NCI-H2081 treated with DMSO at 0.1 percent for 48 hours (cell line): ENCODE measurements around the gene PTX4.

ENCODE experiments used
- DNase-seq: peaks from one replicate; lab custom pipeline; 2025; lab: John Stamatoyannopoulos, UW

PTX4 gene

GRCh38 chr16:1459967-1460366, 28.8 kb downstream of the PTX4 start:
- DNase-seq, result no peak

DNA sequence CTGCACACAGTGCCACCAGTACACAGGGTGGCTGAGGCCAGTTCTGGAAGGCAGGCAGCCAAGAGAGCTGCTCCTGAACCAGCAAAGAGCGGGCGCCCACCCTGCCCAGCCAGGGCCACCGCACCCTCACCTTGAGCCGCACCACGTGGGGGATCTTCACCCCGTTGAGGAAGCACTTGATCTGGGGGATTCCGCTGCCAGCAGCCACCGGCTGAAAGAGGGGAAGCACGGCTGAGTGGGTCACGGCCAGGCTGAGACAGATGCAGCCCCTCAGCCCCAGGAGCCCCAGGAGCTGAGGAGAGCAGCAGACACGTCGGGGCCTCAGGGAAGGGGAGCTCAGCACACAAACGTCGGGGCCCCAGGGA, 29.8 kb downstream of the PTX4 start:
- DNase-seq, result no peak

DNA sequence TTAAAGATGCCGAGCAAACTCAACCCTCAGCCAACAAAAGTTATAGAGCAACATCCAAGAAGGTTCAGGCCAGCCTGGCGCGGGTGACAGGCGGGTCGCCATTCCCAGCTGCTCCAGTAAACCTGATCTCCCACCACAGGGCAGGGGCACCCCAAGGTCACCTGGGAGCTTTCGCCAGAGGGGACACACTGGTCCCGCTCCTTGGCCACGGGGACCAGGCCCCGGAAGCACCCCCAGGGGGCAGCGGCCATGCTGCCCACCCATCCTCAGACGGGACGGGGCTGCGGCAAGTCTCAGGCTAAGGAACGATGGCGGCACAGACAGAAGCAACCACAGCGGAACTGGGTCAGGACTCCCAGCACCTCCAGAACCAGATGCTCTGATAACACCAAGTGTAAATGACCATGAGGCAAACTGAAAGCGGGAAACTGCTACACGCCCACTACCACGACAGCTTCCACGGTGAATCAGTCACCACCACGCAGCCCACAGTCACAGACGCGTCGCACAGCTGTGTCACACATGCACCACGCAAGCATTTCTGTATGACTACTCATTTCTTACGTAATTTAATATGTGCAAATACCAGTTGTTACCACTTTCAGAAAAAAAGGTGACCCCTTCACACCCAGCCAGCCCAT, 30.3 kb downstream of the PTX4 start:
- DNase-seq, result no peak

- no peak for DNase-seq
These were observed 31.1 kb downstream of the PTX4 start for GRCh38 chr16:1457489-1458245.

DNA sequence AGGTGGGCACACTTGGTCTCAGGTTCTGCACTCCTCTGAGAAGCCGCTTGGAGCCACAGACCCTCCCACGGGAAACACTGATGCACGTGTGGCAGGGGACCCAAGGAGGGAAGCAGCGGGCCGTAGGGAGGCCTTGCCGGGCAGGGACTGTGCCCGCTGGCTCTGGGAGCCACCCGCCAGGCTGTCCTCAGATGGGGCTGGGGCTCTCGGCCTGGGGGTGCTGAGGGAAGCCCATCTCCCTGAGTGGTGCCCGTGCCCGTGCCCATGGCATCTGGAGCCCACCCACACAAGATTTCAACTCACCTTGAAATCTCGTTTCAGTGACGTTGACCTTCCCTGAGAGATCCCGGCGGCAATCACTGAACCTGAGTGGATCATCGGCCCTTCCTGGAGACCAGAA, 31.8 kb downstream of the PTX4 start:
- no peak for DNase-seq

DNA sequence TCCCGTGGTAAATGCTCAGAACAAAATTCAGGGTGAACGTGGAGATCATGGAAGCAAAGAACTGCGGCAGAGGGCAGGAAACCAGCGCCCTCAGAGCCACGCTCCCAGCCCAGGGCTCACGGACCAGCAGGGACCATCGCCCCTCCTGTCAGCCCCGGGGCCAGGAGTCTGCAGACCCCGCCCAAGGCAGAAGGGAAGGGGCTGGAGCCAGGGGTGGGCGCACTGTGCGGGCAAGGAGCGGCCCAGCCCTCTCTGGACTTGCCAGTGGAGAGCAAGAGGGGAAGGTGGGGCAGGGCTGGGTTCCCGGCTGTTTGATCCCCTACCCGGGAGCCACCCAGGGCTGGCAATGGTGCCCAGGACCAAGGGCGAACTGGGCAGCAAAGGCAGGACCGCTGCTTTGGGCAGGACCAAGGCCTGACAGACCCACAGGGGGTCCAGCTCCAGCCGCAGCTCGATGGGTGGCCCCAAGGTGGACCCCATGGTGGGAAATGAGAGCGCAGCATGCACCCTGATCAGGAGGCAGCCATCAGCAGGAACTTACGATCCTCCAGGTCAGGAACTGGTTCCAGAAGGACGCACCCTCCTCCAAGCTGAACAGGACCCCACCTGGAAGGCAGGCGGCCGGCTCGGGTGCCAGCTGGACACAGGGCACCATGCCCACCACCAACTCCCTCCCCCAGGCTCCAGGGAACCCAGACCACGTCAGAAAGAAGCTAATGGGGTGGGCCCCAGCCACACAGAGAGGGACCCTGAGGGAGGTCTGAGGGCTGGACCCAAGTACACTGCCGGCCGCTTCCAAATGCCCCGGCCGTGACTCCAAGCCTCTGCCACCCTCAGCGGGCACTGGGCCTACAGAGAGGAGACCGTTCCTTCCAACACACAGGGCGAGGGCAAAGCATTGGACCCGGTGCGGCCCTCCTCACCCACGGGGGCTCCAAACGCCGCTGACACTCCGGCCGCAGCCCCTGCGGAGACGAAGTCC, 33.3 kb downstream of the PTX4 start:
- DNase-seq, result no peak

GRCh38 chr16:1454561-1454960, 34.2 kb downstream of the PTX4 start:
- no peak for DNase-seq

DNA sequence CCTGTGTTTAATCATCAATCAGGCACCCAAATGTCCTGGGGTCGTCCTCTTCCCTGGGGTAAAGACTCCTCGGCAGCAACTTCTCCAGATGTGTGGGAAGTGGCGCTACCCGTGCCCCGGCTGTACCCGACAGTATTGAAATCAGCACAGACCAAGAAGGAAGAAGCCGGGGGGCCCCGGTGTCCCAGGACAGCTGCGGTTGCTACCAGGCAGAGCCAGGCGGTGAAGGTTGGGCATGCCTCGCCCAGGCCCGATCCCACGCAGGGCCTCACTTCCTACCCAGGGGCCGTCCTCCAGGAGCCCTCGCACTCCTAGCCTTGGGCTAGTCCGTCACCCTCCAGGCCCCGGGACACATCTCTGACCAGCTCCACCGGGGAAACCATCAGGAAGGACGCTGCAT, 35.4 kb downstream of the PTX4 start:
- no peak for DNase-seq

DNA sequence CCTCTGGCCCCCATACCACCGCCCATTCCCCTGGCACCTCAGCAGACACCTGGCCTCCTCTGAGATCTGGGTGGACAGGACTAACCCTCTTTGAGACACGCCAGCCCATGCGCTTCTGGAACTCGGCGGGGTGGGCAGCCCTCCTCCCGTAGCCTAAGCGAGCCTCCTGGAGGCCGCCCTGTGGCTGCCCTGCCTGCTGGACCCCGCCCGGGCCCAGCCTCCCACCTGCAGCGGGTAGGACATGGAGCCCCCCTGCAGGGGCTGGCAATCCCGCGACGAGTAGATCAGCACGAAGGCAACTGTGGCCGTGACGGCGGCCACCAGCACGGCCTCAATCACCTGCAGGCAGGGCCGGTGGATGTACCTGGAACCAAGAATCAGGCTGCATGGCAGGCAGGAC, 36.2 kb downstream of the PTX4 start:
- DNase-seq, result no peak

- no peak for DNase-seq
These were observed 36.9 kb downstream of the PTX4 start for GRCh38 chr16:1451702-1452392.

GRCh38 chr16:1450841-1451240, 37.9 kb downstream of the PTX4 start:
- DNase-seq, result no peak

- no peak for DNase-seq
These were observed 38.5 kb downstream of the PTX4 start for GRCh38 chr16:1450218-1450617.

GRCh38 chr16:1449201-1449788, 39.4 kb downstream of the PTX4 start:
- no peak for DNase-seq

- no peak for DNase-seq
These were observed 40.1 kb downstream of the PTX4 start for GRCh38 chr16:1448536-1449116.

DNA sequence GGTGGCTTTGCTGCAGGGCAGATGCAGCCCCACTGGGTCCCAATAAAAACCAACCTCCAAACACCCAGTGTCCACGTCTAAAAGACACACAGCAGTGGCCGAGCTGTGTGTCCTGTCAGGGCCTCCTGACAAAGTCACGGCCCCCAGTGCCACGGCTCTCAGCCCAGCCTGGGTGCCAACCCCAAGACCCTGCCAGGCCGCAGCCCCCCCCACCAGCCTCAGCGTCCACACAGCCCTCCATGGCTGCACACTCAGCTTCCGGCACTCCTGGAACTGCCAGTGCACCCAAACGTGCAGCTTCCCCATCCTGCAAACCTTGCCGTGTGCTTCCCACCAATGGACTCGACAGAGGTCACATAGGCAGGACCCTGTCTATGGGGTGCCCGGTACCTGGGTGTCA, 40.8 kb downstream of the PTX4 start:
- DNase-seq, result no peak

DNA sequence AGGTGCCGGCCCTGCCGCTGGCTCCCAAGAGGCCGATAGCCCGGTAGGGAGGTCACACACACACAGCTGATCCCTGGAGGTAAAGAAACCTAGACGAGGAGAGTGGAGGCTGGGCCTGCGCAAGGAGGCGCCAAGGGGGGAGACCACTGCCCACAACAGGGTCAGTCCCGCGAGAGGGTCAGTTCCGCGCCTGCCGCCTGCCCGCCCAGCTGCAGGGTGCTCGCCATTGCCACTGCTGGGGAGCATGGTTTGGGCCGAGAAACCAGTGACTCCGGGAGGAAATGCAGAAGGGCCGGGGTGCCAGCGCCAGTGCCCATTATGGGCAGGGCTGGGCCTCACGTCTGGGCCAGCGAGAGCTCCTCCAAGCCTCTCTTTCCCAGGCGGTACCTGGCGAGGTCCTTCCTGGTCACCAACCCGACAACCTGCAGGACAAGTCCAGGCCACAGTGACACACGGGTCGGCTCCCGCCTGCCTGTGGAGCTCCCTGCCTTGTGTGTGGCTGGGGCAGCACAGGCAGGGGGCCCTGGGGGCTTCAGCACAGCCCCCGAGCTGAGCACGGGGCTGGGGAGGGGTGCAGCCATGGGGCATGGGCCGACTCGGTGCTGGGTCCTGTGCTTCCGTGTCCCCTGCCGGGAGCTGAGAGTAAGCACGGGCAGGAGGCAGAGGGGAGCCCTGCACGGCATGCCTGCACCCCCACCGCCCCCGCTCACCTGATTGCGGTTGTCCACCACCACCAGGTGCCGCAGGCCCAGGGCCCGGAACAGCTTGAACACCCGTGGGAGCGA, 42.3 kb downstream of the PTX4 start:
- no peak for DNase-seq

GRCh38 chr16:1445518-1446203, 43.1 kb downstream of the PTX4 start:
- no peak for DNase-seq

GRCh38 chr16:1444730-1445517, 43.8 kb downstream of the PTX4 start:
- no peak for DNase-seq
